GM12801 (cell line): ENCODE results near the gene WDR13.

ENCODE experiments used
- TF ChIP-seq, protein P1 (sequence below): IDR thresholded peaks from one replicate; pipeline ENCODE4 v1.5.1; 2011; ENCODE audit warnings: control low read depth; ENCODE audit not compliant: insufficient read length; ENCODE audit errors: extremely low read depth

WDR13 gene

GRCh38 chrX:48597353-48598264 is at the start of gene WDR13:
TSS of gene WDR13 (plus strand) at chrX:48597492. CDS start at chrX:48597997, 505 bp downstream.
- TF ChIP-seq, protein P1, sequence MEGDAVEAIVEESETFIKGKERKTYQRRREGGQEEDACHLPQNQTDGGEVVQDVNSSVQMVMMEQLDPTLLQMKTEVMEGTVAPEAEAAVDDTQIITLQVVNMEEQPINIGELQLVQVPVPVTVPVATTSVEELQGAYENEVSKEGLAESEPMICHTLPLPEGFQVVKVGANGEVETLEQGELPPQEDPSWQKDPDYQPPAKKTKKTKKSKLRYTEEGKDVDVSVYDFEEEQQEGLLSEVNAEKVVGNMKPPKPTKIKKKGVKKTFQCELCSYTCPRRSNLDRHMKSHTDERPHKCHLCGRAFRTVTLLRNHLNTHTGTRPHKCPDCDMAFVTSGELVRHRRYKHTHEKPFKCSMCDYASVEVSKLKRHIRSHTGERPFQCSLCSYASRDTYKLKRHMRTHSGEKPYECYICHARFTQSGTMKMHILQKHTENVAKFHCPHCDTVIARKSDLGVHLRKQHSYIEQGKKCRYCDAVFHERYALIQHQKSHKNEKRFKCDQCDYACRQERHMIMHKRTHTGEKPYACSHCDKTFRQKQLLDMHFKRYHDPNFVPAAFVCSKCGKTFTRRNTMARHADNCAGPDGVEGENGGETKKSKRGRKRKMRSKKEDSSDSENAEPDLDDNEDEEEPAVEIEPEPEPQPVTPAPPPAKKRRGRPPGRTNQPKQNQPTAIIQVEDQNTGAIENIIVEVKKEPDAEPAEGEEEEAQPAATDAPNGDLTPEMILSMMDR, result no peak

GRCh38 chrX:48548871-48549270 is 48.4 kb upstream of the WDR13 start:
- TF ChIP-seq, protein P1, result no peak

DNA sequence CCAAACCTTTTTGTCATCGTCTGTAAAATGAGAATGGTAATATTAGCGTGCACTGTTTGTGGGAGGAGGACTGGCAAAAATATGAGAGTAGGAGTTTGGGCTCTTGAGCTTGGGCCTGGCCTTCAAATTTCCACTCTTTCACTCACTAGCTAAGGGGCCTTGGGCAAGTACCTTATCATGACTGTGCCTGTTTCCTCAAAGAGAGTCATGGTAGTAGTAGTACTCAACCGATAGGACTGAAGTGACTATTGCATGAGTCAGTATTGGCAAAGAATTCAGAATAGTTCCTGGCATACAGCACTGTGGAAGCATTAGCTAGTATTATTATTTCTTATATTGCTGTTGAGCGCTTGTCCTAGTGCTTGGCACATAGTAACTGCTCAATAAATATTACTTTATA is 39.0 kb upstream of the WDR13 start:
- TF ChIP-seq, protein P1, result no peak

DNA sequence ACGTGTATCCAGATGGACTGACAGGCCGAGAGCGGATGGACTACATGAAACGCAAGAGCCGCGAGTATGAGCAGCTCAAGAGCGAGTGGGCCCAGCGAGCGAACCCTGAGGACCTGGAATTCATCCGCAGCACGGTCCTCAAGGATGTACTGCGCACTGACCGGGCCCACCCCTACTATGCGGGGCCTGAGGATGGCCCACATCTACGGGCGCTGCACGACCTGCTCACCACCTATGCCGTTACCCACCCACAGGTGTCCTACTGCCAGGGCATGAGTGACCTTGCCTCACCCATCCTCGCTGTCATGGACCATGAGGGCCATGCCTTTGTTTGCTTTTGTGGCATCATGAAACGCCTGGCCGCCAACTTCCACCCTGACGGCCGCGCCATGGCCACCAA is 37.7 kb upstream of the WDR13 start:
- TF ChIP-seq, protein P1, result no peak

GRCh38 chrX:48560056-48560455 is 37.2 kb upstream of the WDR13 start:
- TF ChIP-seq, protein P1, result no peak

- TF ChIP-seq, protein P1, result no peak
Observed at GRCh38 chrX:48560681-48561080, 36.6 kb upstream of the WDR13 start.

GRCh38 chrX:48569958-48570357 is 27.3 kb upstream of the WDR13 start:
- TF ChIP-seq, protein P1, result no peak
